H1 (cell line): Measurements from ENCODE around the gene KRT84. TPM values are rescaled to one million over a fixed set of nuclear protein-coding genes. Genes with fewer than 3 reads are reported as not detected.

Experiments
- CTCF ChIA-PET: fragments of 300-600 bp; sonication (Branson Sonifier 250); formaldehyde crosslinking; loops from one replicate; lab custom pipeline; 2021; ENCODE audit not compliant: partially characterized antibody; lab: Charles Lee
- POLR2A ChIA-PET: fragments of 300-600 bp; sonication (Branson Sonifier 250); formaldehyde crosslinking; loops from one replicate; lab custom pipeline; 2021; ENCODE audit warnings: inconsistent platforms; ENCODE audit not compliant: partially characterized antibody; lab: Charles Lee
- DNase-seq, 2 experiments: peaks; one replicate each; pipeline versions ENCODE4 v3.0.0 to v3.0.0-alpha.2; 2010 to 2022; ENCODE audit warnings: low spot score in 2 of 2, low read depth in 1 of 2, mixed read lengths in 1 of 2
- FAIRE-seq: peaks from 2 replicates; lab custom pipeline; 2011; peaks lifted over from hg19 to GRCh38; lab: Jason Lieb, UNC
- H2AFZ ChIP-seq: 2 replicates; pipeline ENCODE4 v1.8.1; 2012; ENCODE audit warnings: low read length, inconsistent platforms
- H2AK5ac ChIP-seq: 2 replicates; pipeline ENCODE4 v1.6.1; 2013; ENCODE audit warnings: low read depth, low read length
- H2BK120ac ChIP-seq: replicated peaks from 2 replicates; pipeline ENCODE3; 2013; ENCODE audit warnings: low read depth, low read length, inconsistent platforms
- H2BK12ac ChIP-seq: 2 replicates; pipeline ENCODE4 v1.6.1; 2013; ENCODE audit warnings: low read depth, low read length
- H2BK15ac ChIP-seq: 2 replicates; pipeline ENCODE4 v1.6.1; 2013; ENCODE audit warnings: low read length
- H2BK20ac ChIP-seq: 2 replicates; pipeline ENCODE4 v1.6.1; 2013; ENCODE audit warnings: low read length
- H2BK5ac ChIP-seq: 2 replicates; pipeline ENCODE4 v1.6.1; 2013; ENCODE audit warnings: low read depth, low read length
- H3K14ac ChIP-seq: 2 replicates; pipeline ENCODE4 v1.6.1; 2013; ENCODE audit warnings: inconsistent platforms; ENCODE audit not compliant: insufficient read length
- H3K18ac ChIP-seq: 2 replicates; pipeline ENCODE4 v1.6.1; 2013; ENCODE audit warnings: low read length; ENCODE audit errors: extremely low read depth
- H3K23ac ChIP-seq: 2 replicates; pipeline ENCODE4 v1.6.1; 2013; ENCODE audit warnings: inconsistent platforms; ENCODE audit not compliant: insufficient read length
- H3K23me2 ChIP-seq: 2 replicates; pipeline ENCODE4 v1.6.1; 2013; ENCODE audit warnings: low read depth, low read length
- H3K27ac ChIP-seq: 2 replicates; pipeline ENCODE4 v1.6.1; 2011; ENCODE audit warnings: low read depth, low read length, inconsistent platforms
- H3K27me3 ChIP-seq, 4 experiments: replicated peaks in 1 of 4; 1 replicate in 1 of 4; 2 replicates in 3 of 4; pipeline versions ENCODE4 v1.6.1 to v1.8.1; 2011 to 2013; ENCODE audit warnings: low read length in 3 of 4, mild to moderate bottlenecking in 3 of 4, inconsistent platforms in 2 of 4, mixed read lengths in 2 of 4, moderate library complexity in 1 of 4; ENCODE audit not compliant: control insufficient read depth in 3 of 4, insufficient read depth in 3 of 4; ENCODE audit errors: extremely low read depth in 1 of 4
- H3K36me3 ChIP-seq, 4 experiments: 2 replicates each; pipeline versions ENCODE4 v1.6.1 to v1.8.1; 2011 to 2013; ENCODE audit warnings: mild to moderate bottlenecking in 4 of 4, low read length in 3 of 4, moderate library complexity in 2 of 4, control low read depth in 1 of 4, inconsistent platforms in 1 of 4; ENCODE audit not compliant: insufficient read depth in 4 of 4, control insufficient read depth in 2 of 4
- H3K4ac ChIP-seq: replicated peaks from 2 replicates; pipeline ENCODE3; 2013; ENCODE audit warnings: low read length, low read depth, mixed read lengths, inconsistent platforms; ENCODE audit not compliant: insufficient read length
- H3K4me1 ChIP-seq, 4 experiments: replicated peaks in 1 of 4; 1 replicate in 1 of 4; 2 replicates in 3 of 4; pipeline versions ENCODE4 v1.6.1 to v1.8.1; 2011 to 2013; ENCODE audit warnings: low read length in 3 of 4, inconsistent platforms in 2 of 4, mixed read lengths in 1 of 4; ENCODE audit not compliant: insufficient read depth in 4 of 4, control insufficient read depth in 3 of 4
- H3K4me2 ChIP-seq, 2 experiments: 2 replicates each; pipeline versions ENCODE4 v1.6.1 to v1.8.1; 2011 to 2013; ENCODE audit warnings: low read depth in 2 of 2, low read length in 2 of 2, control low read depth in 1 of 2, inconsistent platforms in 1 of 2, mild to moderate bottlenecking in 1 of 2; ENCODE audit not compliant: insufficient read depth in 1 of 2
- H3K4me3 ChIP-seq, 4 experiments: fragments of 200-600, 300-600 bp in 1 of 4; sonication (generic), shearing (Covaris generic), sonication (Bioruptor Twin) in 1 of 4; 2 replicates each; pipeline versions ENCODE4 v1.5.1 to v1.8.1; 2011 to 2016; ENCODE audit warnings: low read length in 4 of 4, low read depth in 3 of 4, control low read depth in 2 of 4, inconsistent platforms in 2 of 4, mild to moderate bottlenecking in 2 of 4, mixed read lengths in 1 of 4, moderate library complexity in 1 of 4; ENCODE audit not compliant: insufficient read depth in 2 of 4; ENCODE audit errors: extremely low read depth in 1 of 4
- H3K56ac ChIP-seq: replicated peaks from 2 replicates; pipeline ENCODE3; 2013; ENCODE audit warnings: low read depth, mild to moderate bottlenecking, mixed read lengths, low read length, inconsistent platforms; ENCODE audit not compliant: insufficient read length
- H3K79me1 ChIP-seq: 2 replicates; pipeline ENCODE4 v1.6.1; 2013; ENCODE audit warnings: low read depth, low read length, control low read depth
- H3K79me2 ChIP-seq, 2 experiments: 2 replicates each; pipeline versions ENCODE4 v1.6.1 to v1.8.1; 2012 to 2013; ENCODE audit warnings: low read length in 2 of 2, mild to moderate bottlenecking in 2 of 2, inconsistent platforms in 1 of 2; ENCODE audit not compliant: insufficient read depth in 2 of 2, control insufficient read depth in 1 of 2
- H3K9ac ChIP-seq, 4 experiments: replicated peaks in 1 of 4; 1 replicate in 1 of 4; 2 replicates in 3 of 4; pipeline versions ENCODE4 v1.6.1 to v1.8.1; 2011 to 2013; ENCODE audit warnings: low read depth in 3 of 4, low read length in 3 of 4, control low read depth in 2 of 4, mild to moderate bottlenecking in 2 of 4, moderate library complexity in 2 of 4, inconsistent platforms in 1 of 4; ENCODE audit errors: extremely low read depth in 1 of 4
- H3K9me3 ChIP-seq, 2 experiments: 2 replicates each; pipeline versions ENCODE4 v1.6.1 to v1.8.1; 2012 to 2013; ENCODE audit warnings: mild to moderate bottlenecking in 2 of 2, moderate library complexity in 2 of 2, control low read depth in 1 of 2, inconsistent platforms in 1 of 2, low read depth in 1 of 2, low read length in 1 of 2, mixed read lengths in 1 of 2; ENCODE audit not compliant: insufficient read depth in 2 of 2
- H4K20me1 ChIP-seq, 2 experiments: replicated peaks in 1 of 2; 2 replicates each; pipeline versions ENCODE3 to v1.8.1; 2011 to 2013; ENCODE audit warnings: inconsistent platforms in 2 of 2, low read length in 2 of 2, mild to moderate bottlenecking in 1 of 2; ENCODE audit not compliant: insufficient read depth in 2 of 2, control insufficient read depth in 1 of 2
- H4K5ac ChIP-seq: 2 replicates; pipeline ENCODE4 v1.6.1; 2013; ENCODE audit warnings: low read length, low read depth, mixed read lengths, inconsistent platforms; ENCODE audit not compliant: insufficient read length
- H4K8ac ChIP-seq: 2 replicates; pipeline ENCODE4 v1.8.0; 2013; ENCODE audit warnings: mild to moderate bottlenecking, moderate library complexity, low read length, inconsistent platforms; ENCODE audit not compliant: insufficient read depth; ENCODE audit errors: extremely low read depth
- H4K91ac ChIP-seq: replicated peaks from 2 replicates; pipeline ENCODE3; 2013; ENCODE audit warnings: low read length, mixed read lengths, inconsistent platforms; ENCODE audit not compliant: insufficient read length
- CTBP2 ChIP-seq: IDR thresholded peaks from 2 replicates; pipeline ENCODE4 v1.7.0; 2011; ENCODE audit warnings: borderline replicate concordance, mild to moderate bottlenecking, moderate library complexity, mixed read lengths, low read length; ENCODE audit not compliant: insufficient read depth, insufficient read length
- FOSL1 ChIP-seq: IDR thresholded peaks from 2 replicates; pipeline ENCODE4 v1.6.1; 2011; ENCODE audit warnings: mild to moderate bottlenecking, low read depth, low read length, moderate library complexity; ENCODE audit not compliant: insufficient read depth
- PHF8 ChIP-seq: fragments of 200-600 bp; sonication (generic); conservative IDR thresholded peaks from 2 replicates; pipeline ENCODE4 v1.7.1; 2012; ENCODE audit warnings: low read depth, mild to moderate bottlenecking, inconsistent platforms, low read length, moderate library complexity
- WGBS, 2 experiments: shearing (Covaris generic) in 1 of 2; methylation state at CpG; one replicate each; pipeline versions ENCODE4 v1.1.6 to v1.1.7; 2013 to 2015; ENCODE audit warnings: low lambda C conversion rate in 2 of 2, mixed read lengths in 2 of 2, inconsistent platforms in 1 of 2, low coverage in 1 of 2, missing lambda C conversion rate in 1 of 2; ENCODE audit not compliant: insufficient replicate concordance in 2 of 2, insufficient coverage in 1 of 2, insufficient read length in 1 of 2; ENCODE audit errors: extremely low coverage in 1 of 2, missing lambda C conversion rate in 1 of 2; 5-methylcytosine and 5-hydroxymethylcytosine counted together
- polyA plus RNA-seq, 7 experiments: library from polyadenylated mRNA; depleted of rRNA in 3 of 7; stranded (reverse) in 5 of 7; unstranded in 2 of 7; fragments of >200 nt in 5 of 7; fragments of 200-250 nt in 2 of 7; gene quantifications; 1 replicate in 5 of 7; 2 replicates in 1 of 7; 4 replicates in 1 of 7; pipeline versions ENCODE4 v1.2.1 to v1.2.3, GENCODE V29; 2011 to 2013; ENCODE audit warnings: missing spikeins in 2 of 7, mixed read lengths in 2 of 7
- total RNA-seq: library from RNA; stranded (reverse); fragmentation: NEBNext Ultra II Directional; extraction: Animal tissue kit (Norgen Biotek cat#: 25700); gene quantifications from 2 replicates; pipeline ENCODE4 v1.2.1, GENCODE V29; 2021

Gene KRT84
- total and polyA plus RNA-seq, 2 of the 8 experiments (the other 6 are each of a cell fraction or from before 2014, with no cell fraction given), result not detected

- Histone ChIP-seq H3K23me2 (no peaks in the 10 kb centered on the region), H3K4me2 (no peak overlapping the region), H3K23ac (no peak overlapping the region), H3K18ac (no peak overlapping the region), H4K91ac (no peak overlapping the region), H3K27ac (no peak overlapping the region), H2AK5ac (no peak overlapping the region), H3K36me3 (no peaks in the 10 kb centered on the region), H4K20me1 (no peaks in the 10 kb centered on the region), H2BK120ac (no peak overlapping the region), H3K4me1 (no peaks in the 10 kb centered on the region), H2BK15ac (no peak overlapping the region), H4K5ac (no peak overlapping the region), H3K79me1 (no peaks in the 10 kb centered on the region), H4K8ac (no peak overlapping the region), H3K9me3 (no peaks in the 10 kb centered on the region), H2AFZ (no peak overlapping the region), H3K9ac (no peak overlapping the region), H3K79me2 (no peaks in the 10 kb centered on the region), H2BK5ac (no peak overlapping the region), H3K56ac (no peak overlapping the region), H3K27me3 (no peaks in the 10 kb centered on the region), H3K14ac (no peak overlapping the region), H2BK12ac (no peak overlapping the region), H2BK20ac (no peak overlapping the region), H3K4me3 (no peak overlapping the region), H3K4ac (no peak overlapping the region)
- POLR2A ChIA-PET, result interaction anchor here (1.2 kb wide), 1 partner anchor 657 kb away, joined by 3 read pairs; the partner anchor contains the start of gene EIF4B
- CTCF ChIA-PET, result interaction anchor here (1.4 to 10.7 kb wide), 4 partner anchors 14 to 209 kb away, joined by 3 to 88 read pairs (median 16); no protein-coding TSS in a partner anchor
- TF ChIP-seq PHF8 (no peak), CTBP2 (no peak), FOSL1 (no peak)
- WGBS, 2 experiments, result 84 to 100% methylated on average over 1 to 6 of the region's 6 CpGs
- no peak for DNase-seq
- FAIRE-seq, result no peak
Measured at GRCh38 chr12:52349196-52349595, 36.3 kb downstream of the KRT84 start.
